ENCODE results near the gene DAB1.

DAB1 gene

DNA sequence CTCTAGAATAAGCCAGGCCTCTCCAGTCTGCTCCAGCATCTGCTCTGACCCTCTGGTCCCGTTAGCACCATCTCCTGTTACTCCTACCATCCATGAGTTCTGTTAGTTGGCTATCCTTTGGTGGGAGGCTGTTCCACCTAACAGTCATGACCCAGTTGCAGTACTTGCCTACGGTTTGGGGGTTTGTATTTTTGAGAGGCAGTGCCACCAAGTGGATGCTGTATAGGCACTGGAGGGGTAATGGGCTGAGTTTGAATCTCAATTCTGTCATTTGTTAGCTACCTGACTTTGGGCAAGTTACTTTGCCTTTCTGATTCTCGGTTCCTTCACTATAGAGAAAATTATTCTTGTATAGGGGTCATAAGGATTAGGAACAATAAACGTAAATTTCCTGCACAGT, 445.9 kb downstream of the DAB1 start:
- TF ChIP-seq, protein P1, sequence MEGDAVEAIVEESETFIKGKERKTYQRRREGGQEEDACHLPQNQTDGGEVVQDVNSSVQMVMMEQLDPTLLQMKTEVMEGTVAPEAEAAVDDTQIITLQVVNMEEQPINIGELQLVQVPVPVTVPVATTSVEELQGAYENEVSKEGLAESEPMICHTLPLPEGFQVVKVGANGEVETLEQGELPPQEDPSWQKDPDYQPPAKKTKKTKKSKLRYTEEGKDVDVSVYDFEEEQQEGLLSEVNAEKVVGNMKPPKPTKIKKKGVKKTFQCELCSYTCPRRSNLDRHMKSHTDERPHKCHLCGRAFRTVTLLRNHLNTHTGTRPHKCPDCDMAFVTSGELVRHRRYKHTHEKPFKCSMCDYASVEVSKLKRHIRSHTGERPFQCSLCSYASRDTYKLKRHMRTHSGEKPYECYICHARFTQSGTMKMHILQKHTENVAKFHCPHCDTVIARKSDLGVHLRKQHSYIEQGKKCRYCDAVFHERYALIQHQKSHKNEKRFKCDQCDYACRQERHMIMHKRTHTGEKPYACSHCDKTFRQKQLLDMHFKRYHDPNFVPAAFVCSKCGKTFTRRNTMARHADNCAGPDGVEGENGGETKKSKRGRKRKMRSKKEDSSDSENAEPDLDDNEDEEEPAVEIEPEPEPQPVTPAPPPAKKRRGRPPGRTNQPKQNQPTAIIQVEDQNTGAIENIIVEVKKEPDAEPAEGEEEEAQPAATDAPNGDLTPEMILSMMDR (IDR thresholded peaks at IDR 0.05), result no peak
- no peak for DNase-seq
- Histone ChIP-seq H3K4me3 (no peak overlapping the region), H3K9me3 (no peaks in the 10 kb centered on the region), H3K27me3 (no peaks in the 10 kb centered on the region), H3K4me1 (no peaks in the 10 kb centered on the region), H3K36me3 (no peaks in the 10 kb centered on the region), H3K27ac (no peak overlapping the region)
- intact Hi-C loops (cut with DNase I; ENCODE audit: low total_unique reads), result no loop called here

GRCh38 chr1:56975446-56975845, 448.4 kb downstream of the DAB1 start:
- H3K27ac ChIP-seq, result no peak overlapping the region
- DNase-seq, result no peak
- no peaks in the 10 kb centered on the region for H3K36me3 ChIP-seq
- H3K9me3 ChIP-seq, result no peaks in the 10 kb centered on the region
- H3K27me3 ChIP-seq, result no peaks in the 10 kb centered on the region
- H3K4me3 ChIP-seq, result no peak overlapping the region
- TF ChIP-seq, protein P1 (IDR thresholded peaks at IDR 0.05), result no peak
- no peaks in the 10 kb centered on the region for H3K4me1 ChIP-seq
- intact Hi-C loops (cut with DNase I; ENCODE audit: low total_unique reads), result no loop called here

DNA sequence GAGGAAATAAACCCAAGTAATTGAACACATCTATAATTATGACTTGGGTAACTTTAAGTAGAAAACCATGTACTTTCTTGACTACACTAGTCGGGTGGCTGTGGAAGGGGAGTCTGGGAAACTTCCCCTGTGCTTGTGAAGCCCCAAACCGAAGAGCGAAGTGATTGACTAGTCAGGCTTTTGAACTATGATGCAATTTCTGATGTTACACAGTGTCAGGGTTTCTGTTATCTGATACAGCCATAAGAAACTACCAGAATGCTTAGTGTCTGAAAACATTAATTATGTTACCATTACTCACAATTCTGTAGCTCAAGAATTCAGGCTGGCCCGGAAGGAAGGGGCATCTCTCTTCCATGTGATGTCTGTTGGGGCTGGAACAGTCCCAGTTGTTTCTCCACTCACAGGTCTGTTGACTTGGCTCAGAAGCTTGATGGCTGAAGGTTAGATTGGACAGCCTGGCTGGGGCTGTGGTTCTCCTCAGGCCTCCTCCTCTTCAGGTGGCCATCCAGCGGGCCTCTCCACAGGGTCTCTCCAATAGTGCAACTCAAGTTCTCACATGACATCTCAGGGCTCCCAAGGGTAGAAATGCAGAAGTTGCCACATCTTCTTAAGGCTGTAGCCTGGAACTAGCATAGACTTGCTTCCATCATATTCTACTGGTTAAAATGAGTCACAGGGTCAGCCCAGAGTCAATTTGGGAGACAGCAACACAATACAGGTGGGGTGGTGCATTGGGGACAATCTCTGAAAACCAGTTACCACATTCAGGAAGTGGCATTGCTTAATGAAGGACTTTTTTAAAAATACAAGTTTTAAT, 449.7 kb downstream of the DAB1 start:
- TF ChIP-seq, protein P1 (IDR thresholded peaks at IDR 0.05), result no peak
- H3K4me3 ChIP-seq, result no peak overlapping the region
- no peaks in the 10 kb centered on the region for H3K4me1 ChIP-seq
- H3K27me3 ChIP-seq, result no peaks in the 10 kb centered on the region
- H3K27ac ChIP-seq, result no peak overlapping the region
- intact Hi-C loops (cut with DNase I; ENCODE audit: low total_unique reads), result no loop called here
- no peaks in the 10 kb centered on the region for H3K9me3 ChIP-seq
- DNase-seq, result no peak
- H3K36me3 ChIP-seq, result no peaks in the 10 kb centered on the region

- TF ChIP-seq, protein P1 (IDR thresholded peaks at IDR 0.05), result no peak
- no peak for DNase-seq
- no peaks in the 10 kb centered on the region for H3K27me3 ChIP-seq
These were observed 450.9 kb downstream of the DAB1 start for GRCh38 chr1:56972976-56973375.

GRCh38 chr1:56970280-56970679, 453.6 kb downstream of the DAB1 start:
- Histone ChIP-seq H3K4me1 (no peaks in the 10 kb centered on the region), H3K4me3 (no peak overlapping the region), H3K36me3 (no peaks in the 10 kb centered on the region), H3K9me3 (peaks cover 0 to 5% (median 0%) of the 10 kb centered on the region in 3 donors), H3K27me3 (no peaks in the 10 kb centered on the region), H3K27ac (no peak overlapping the region)
- no peak for DNase-seq
- TF ChIP-seq, protein P1 (IDR thresholded peaks at IDR 0.05), result no peak
- intact Hi-C loops (cut with DNase I; ENCODE audit: low total_unique reads), result no loop called here

More at GRCh38 chr1:56972976-56973375, 450.9 kb downstream of the DAB1 start:
- H3K27ac ChIP-seq, result no peak overlapping the region
- intact Hi-C loops (cut with DNase I; ENCODE audit: low total_unique reads), result no loop called here
- no peaks in the 10 kb centered on the region for H3K4me1 ChIP-seq
- peaks cover 0 to 5% (median 0%) of the 10 kb centered on the region in 3 donors for H3K9me3 ChIP-seq
- H3K36me3 ChIP-seq, result no peaks in the 10 kb centered on the region
- H3K4me3 ChIP-seq, result no peak overlapping the region

All from tibial artery (tissue), 4 donors.